Measurements from ENCODE around the gene PRELID3B.

PRELID3B gene

GRCh38 chr20:58992911-58993310 lies 49.7 kb downstream of the PRELID3B start:
- no peak for DNase-seq

GRCh38 chr20:58991715-58992114 lies 50.9 kb downstream of the PRELID3B start:
- DNase-seq, result no peak

- DNase-seq, result no peak
Measured at GRCh38 chr20:58990651-58991445, 51.7 kb downstream of the PRELID3B start.

- no peak for DNase-seq
Measured at GRCh38 chr20:58989196-58989595, 53.4 kb downstream of the PRELID3B start.

- no peak for DNase-seq
Measured at GRCh38 chr20:58988565-58988882, 54.1 kb downstream of the PRELID3B start.

- DNase-seq, result no peak
Measured at GRCh38 chr20:58987790-58988564, 54.6 kb downstream of the PRELID3B start.

GRCh38 chr20:58986968-58987517 lies 55.5 kb downstream of the PRELID3B start:
- no peak for DNase-seq

GRCh38 chr20:58986286-58986967 lies 56.2 kb downstream of the PRELID3B start:
- DNase-seq, result no peak

GRCh38 chr20:58985656-58986055 lies 56.9 kb downstream of the PRELID3B start:
- no peak for DNase-seq

- no peak for DNase-seq
Measured at GRCh38 chr20:58984691-58985090, 57.9 kb downstream of the PRELID3B start.
